Stimulated activated CD4-positive, alpha-beta T cell treated with anti-CD3 and anti-CD28 coated beads, Interleukin-1b, Interleukin-23, amount 100 ng/mL, for 4 hours (primary cell): ENCODE data around the gene DLGAP1.
"Not testable (repeated sequence)": the region's sequence is repeated elsewhere in the genome, so short reads cannot be mapped to it uniquely, and the experiment has no call there.

ENCODE experiments used
- DNase-seq, 2 donors: peaks; one replicate each; pipeline ENCODE4 v3.0.0-alpha.2; 2020; ENCODE audit warnings: low read depth in 2 of 2

The DLGAP1 gene

GRCh38 chr18:4287340-4287739, 167.8 kb downstream of the DLGAP1 start:
- DNase-seq, result not testable (repeated sequence)

DNA sequence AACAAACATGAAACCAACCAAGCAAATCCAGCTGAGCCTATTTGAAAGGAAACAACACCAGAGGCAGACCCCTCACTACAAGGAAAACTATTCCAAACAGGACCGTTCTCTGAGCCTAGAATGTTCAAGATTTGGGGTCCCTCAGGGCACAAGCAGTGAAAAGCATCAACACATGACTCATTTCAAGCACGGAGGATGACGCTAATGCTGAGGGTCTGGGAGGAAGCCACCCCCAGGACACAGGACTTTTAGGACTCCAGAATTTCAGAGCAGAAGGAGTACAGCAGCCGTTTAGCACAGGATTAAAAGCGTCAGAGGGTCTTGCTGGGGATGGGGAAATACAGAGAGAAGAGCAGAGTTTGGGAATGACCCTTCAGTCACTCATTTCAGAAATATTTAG, 168.9 kb downstream of the DLGAP1 start:
- DNase-seq, result no peak

- DNase-seq, result no peak
Observed at GRCh38 chr18:4285525-4285924, 169.6 kb downstream of the DLGAP1 start.

- DNase-seq, result no peak
Observed at GRCh38 chr18:4284528-4284927, 170.6 kb downstream of the DLGAP1 start.

GRCh38 chr18:4283746-4284291, 171.3 kb downstream of the DLGAP1 start:
- DNase-seq, result no peak

- no peak for DNase-seq
Observed at GRCh38 chr18:4282954-4283353, 172.2 kb downstream of the DLGAP1 start.

DNA sequence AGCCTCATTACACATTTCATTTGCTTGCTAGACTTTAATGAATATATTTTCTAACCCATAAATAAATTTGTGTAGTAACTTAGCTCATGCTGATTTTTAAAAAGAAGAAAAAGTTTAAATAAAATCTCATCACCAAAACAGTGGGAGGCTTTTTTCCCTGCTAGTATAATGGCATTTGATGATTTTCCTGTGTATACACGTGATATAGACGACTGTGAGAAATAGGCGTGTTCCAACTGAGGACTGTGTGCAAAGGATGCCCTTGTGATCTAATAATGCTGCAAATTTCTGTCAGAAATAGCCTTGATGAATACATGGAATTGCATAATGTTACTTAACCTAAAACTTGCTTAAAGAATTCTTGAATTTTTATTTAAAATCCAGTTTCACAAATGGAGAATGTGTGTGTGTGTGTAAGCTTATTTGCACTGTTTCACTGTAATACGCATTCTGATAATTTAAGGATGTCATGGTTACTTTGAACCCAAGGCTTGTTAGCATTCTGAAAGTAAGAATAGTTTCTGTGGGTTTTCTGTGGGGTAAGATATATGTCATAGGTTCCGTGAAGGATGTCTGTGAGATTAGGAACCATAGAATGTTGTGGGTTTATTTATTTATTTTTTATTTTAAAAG, 178.0 kb downstream of the DLGAP1 start:
- no peak for DNase-seq

GRCh38 chr18:4271952-4272351, 183.2 kb downstream of the DLGAP1 start:
- no peak for DNase-seq

- DNase-seq, result no peak
Observed at GRCh38 chr18:4270988-4271387, 184.1 kb downstream of the DLGAP1 start.

GRCh38 chr18:4270016-4270415, 185.1 kb downstream of the DLGAP1 start:
- no peak for DNase-seq

GRCh38 chr18:4267641-4268040, 187.5 kb downstream of the DLGAP1 start:
- DNase-seq, result no peak

DNA sequence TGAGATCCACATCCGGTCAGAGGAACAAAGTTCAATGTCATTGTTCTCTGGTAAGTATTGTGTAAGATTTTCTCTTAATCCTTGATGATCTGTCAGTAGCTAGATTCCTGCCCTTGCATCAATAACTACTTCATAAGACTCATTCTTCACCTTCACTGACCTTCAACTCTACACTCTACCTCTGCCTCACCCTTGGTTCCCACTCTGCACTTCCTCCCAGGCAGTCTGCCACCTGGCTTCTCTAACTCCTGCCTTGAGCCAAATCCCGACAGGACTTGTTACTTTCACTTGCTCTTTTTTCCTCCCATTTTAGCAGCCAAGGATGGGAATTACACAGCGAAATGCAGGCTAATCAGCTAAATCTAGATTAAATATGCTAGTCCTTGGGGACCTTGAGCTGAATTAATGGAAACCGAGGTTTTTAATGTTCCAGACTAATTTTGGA, 190.7 kb downstream of the DLGAP1 start:
- DNase-seq, result no peak

- DNase-seq, result no peak
Observed at GRCh38 chr18:4260107-4260506, 195.0 kb downstream of the DLGAP1 start.

DNA sequence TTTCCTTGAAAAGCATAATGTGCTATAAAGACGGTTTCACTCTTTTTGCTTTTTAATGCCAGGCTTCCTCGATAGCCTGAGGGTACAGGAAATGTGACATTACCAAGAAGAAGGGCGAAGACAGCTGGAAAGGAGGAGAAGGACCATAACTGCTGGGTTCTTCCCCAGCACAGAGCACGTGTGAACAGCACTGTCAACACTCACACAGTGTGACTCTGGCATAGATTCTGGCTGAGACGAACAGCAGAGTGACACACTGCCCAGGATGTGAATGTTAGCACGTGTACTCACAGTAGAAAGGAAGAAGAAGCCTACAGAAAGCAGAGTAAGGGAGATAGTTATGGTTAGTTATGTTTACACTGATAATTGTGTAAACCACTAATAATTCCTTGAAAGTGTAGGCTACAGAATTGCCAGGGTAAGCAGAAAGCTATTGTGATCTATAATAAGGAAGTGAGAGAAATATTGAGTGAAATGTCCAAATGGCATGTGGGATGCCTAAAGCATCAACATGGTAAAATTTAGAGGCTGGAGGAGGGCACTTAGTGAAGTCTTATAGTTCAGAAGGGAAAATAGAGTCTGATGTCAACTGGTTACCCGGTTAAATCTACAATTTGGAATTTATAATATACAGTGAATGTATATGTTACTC, 198.2 kb downstream of the DLGAP1 start:
- no peak for DNase-seq

DNA sequence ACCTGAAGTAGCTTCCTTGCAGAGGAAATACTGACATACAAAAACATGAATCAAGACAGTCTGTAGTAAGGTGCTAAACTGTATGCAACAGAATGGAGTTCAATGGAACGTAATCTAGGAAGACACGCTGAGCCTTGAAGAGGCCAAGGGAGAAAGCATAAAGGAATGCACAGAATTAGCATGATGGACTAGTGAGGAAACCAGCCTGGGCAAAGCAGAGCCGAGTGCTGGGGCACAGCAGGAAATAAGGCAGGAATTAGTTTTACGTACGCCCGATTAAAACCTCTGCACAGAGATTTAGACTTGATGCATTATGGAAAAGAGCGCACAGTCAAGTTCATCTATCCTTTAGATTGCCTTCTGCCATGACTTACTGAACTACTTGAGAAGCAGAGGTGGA, 200.3 kb downstream of the DLGAP1 start:
- DNase-seq, result no peak

GRCh38 chr18:4252829-4253228, 202.3 kb downstream of the DLGAP1 start:
- DNase-seq, result no peak

DNA sequence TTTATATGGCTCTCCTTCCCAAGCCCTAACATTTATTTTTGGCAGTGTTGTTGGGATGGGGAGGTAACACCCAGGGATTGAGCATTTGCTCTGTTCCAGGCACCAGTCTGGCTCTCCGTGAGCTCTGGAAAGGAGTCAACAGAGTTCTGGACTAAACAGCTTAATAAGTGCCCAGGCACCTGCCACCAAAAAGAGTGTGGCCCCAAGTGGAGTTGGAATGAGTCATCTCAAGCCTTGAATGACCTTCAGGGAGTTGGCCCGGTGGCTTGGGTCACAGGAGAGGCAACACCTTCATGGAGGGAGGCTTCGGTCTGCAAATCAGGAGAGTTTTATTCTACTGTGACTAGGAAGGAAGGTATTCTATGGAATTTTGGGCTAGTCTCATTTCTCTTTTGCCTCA, 203.2 kb downstream of the DLGAP1 start:
- DNase-seq, result no peak

DNA sequence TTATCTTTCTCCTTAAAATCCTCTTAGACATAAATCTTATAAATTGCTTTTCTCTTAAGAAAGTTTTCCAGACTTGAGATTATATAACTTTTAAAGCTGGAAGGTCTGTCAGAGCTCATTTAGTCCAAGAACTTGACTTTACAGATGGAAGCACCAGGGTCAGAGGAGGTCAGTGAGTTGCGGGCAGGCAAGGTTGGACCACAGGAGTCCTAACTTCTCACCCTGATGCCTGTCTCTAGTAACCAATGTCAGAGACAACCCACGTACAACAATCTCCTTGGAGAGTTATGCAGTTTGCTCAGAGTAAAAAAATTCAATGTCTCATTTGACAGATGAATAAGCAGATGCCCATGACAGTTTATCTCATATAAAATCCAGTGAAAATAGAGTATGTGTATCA, 203.9 kb downstream of the DLGAP1 start:
- no peak for DNase-seq

GRCh38 chr18:4250141-4250540, 205.0 kb downstream of the DLGAP1 start:
- no peak for DNase-seq

- no peak for DNase-seq
Observed at GRCh38 chr18:4248686-4249085, 206.4 kb downstream of the DLGAP1 start.

DNA sequence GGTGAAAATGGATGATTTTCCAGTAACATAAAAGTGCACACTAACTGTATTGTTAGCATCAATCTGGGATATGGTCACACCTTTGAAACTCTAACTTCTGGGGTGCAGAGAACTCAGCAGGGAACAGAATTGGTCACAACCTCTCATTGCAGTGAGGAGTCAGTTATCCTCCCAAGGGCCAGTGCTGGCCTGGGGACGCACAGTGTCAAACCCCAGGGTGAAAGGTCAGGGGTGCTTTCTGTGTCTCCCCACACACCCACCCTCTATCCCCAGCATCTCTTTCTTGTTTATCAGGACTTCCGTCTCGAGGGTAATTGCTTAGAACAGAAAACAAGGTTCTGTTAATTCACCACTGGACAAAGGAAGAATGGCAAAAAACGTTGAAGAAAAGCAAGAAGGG, 208.7 kb downstream of the DLGAP1 start:
- DNase-seq, result no peak

- DNase-seq, result no peak
Observed at GRCh38 chr18:4245456-4245855, 209.7 kb downstream of the DLGAP1 start.

DNA sequence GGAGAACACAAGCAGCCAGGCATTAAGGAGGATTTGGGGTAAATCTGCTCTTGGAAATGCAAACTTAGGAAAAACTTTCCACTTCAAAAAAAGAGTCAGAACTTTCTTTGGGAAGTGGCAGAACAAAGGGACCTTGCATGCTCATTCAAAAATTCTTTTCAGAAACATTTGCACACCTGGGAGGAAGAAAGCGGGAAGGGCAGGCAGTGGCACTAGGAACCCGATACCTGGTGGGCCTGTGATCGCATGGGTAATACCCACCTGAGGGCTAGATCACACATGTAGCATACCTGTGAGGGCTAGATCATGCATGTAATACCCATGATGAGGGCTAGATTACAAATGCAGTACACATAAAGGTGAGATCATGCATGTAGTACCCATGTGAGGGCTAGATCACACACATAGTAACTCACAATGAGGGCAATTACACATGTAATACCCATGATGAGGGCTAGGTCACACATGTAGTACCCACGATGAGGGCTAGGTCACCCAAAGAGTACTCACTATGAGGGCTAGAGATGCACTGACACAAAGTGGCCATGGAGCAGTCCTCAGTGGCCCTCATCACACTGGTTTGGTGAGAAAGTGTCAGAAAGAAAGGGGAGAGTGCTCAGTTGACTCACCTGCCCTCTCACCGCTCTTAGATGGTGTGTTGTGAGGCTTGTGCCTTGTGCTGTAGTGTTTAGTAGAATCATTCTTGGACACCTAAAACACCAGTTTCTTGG, 212.5 kb downstream of the DLGAP1 start:
- DNase-seq, result no peak
